Pancreas (tissue), 10 donors: Measurements from ENCODE around the gene CD74. TPM values are rescaled to one million over a fixed set of nuclear protein-coding genes. Genes with fewer than 3 reads are reported as not detected.

Source experiments
- ATAC-seq, 4 donors: fragments of 200-7000 bp; cut with Tn5 transposase; one replicate each; pipeline versions ENCODE4 v1.8.0 to v1.9.1; 2020; ENCODE audit warnings: mild to moderate bottlenecking in 4 of 4, moderate library complexity in 4 of 4
- DNase-seq, 6 donors: peaks; one replicate each; pipeline ENCODE4 v3.0.0-alpha.2; 2020
- FAIRE-seq: peaks from 2 replicates; lab custom pipeline; 2012; peaks lifted over from hg19 to GRCh38; lab: Jason Lieb, UNC
- H3K27ac ChIP-seq, 4 donors: fragments of 200-600 bp; sonication (generic); 1 replicate in 3 of 4; 2 replicates in 1 of 4; pipeline versions ENCODE4 v1.5.0 to v1.8.0; 2020
- H3K27me3 ChIP-seq, 4 donors: fragments of 200-600 bp; one replicate each; pipeline ENCODE4 v1.8.0; 2021
- H3K36me3 ChIP-seq, 3 donors: fragments of 200-600 bp; sonication (generic) in 1 of 3; one replicate each; pipeline versions ENCODE4 v1.5.0 to v1.8.0; 2020 to 2021
- H3K4me1 ChIP-seq, 3 donors: fragments of 200-600 bp; one replicate each; pipeline ENCODE4 v1.8.0; 2021
- H3K4me3 ChIP-seq, 4 donors: fragments of 200-600 bp; sonication (generic) in 2 of 4; one replicate each; pipeline versions ENCODE4 v1.5.0 to v1.8.0; 2020 to 2021
- H3K9me3 ChIP-seq, 4 donors: fragments of 200-600 bp; one replicate each; pipeline ENCODE4 v1.8.0; 2021
- CTCF ChIP-seq, 4 donors: fragments of 200-600 bp; sonication (generic) in 3 of 4; IDR thresholded peaks; one replicate each; pipeline versions ENCODE4 v1.5.0 to v1.8.0; 2021; ENCODE audit warnings: antibody characterized with exemption in 4 of 4
- WGBS, 2 donors: extraction: QIAGEN DNeasy Blood & Tissue Kit; methylation state at CpG; one replicate each; pipeline ENCODE4 v1.1.7; 2013; 5-methylcytosine and 5-hydroxymethylcytosine counted together
- intact Hi-C, 3 donors: fragments of 100-400 bp; cut with DNase I; formaldehyde crosslinking; loops; one replicate each; pipeline versions ENCODE4 v1.11.1 to v1.14.2; 2022
- polyA plus RNA-seq, 2 donors: library from polyadenylated mRNA; stranded (reverse); fragments of 200-250 nt; gene quantifications; one replicate each; pipeline ENCODE4 v1.2.3, GENCODE V29; 2013
- total RNA-seq, 6 donors: library from RNA; stranded (reverse); fragmentation: NEBNext Ultra II Directional in 4 of 6; extraction: Animal tissue kit (Norgen Biotek cat#: 25700) in 4 of 6; gene quantifications; one replicate each; pipeline versions ENCODE4 v1.2.1 to v1.2.4, GENCODE V29; 2021 to 2023
- donor health status: healthy with polysubstance abuse.
- donor health status: DM: no; HTN: no; CAD: no; lungs with moderate emphysema.
- donor health status: DM: no; HTN: no; CAD: no.
- donor health status: control.
- donor health status: control.
- donor health status: Bipolar disorder and iron deficiency.
- donor health status: DM: yes; HTN: yes; CAD: no.
- donor health status: DM: no; HTN: no; CAD: no.
- donor health status: DM: no; HTN: no; CAD: no.
- donor health status: DM: yes; HTN: yes; CAD: no.

The CD74 gene
- total and polyA plus RNA-seq, 8 donors, result 67.2 to 1,206 (median 139) TPM

- ATAC-seq, result peak in 1 of 4 donors; percentile 59
- intact Hi-C loops, result no loop called here
- Histone ChIP-seq H3K4me1 (no peaks in the 10 kb centered on the region), H3K4me3 (no peak overlapping the region), H3K9me3 (no peaks in the 10 kb centered on the region), H3K36me3 (peaks cover 0 to 97% (median 27%) of the 10 kb centered on the region in 3 donors), H3K27me3 (no peaks in the 10 kb centered on the region), H3K27ac (no peak overlapping the region)
- 82 to 86% methylated on average over 5 of the region's 5 CpGs for WGBS, 2 donors
- TF ChIP-seq CTCF (IDR thresholded peaks at IDR 0.05), result no peak
- no peak for DNase-seq
- FAIRE-seq, result no peak
Measured at GRCh38 chr5:150377964-150378694, 34.6 kb downstream of the CD74 start.

GRCh38 chr5:150376799-150377771, 35.6 kb downstream of the CD74 start:
- intact Hi-C loops, result no loop called here
- H3K4me3 ChIP-seq, result no peak overlapping the region
- ATAC-seq (peak in 1 of 4 donors; percentile 24), FAIRE-seq (no peak), DNase-seq (no peak)
- no peak overlapping the region for H3K27ac ChIP-seq
- H3K9me3 ChIP-seq, result no peaks in the 10 kb centered on the region
- H3K27me3 ChIP-seq, result no peaks in the 10 kb centered on the region
- TF ChIP-seq CTCF (IDR thresholded peaks at IDR 0.05), result no peak
- 75 to 89% methylated on average over 10 of the region's 10 CpGs for WGBS, 2 donors
- H3K4me1 ChIP-seq, result no peaks in the 10 kb centered on the region
- peaks cover 0 to 98% (median 27%) of the 10 kb centered on the region in 3 donors for H3K36me3 ChIP-seq

DNA sequence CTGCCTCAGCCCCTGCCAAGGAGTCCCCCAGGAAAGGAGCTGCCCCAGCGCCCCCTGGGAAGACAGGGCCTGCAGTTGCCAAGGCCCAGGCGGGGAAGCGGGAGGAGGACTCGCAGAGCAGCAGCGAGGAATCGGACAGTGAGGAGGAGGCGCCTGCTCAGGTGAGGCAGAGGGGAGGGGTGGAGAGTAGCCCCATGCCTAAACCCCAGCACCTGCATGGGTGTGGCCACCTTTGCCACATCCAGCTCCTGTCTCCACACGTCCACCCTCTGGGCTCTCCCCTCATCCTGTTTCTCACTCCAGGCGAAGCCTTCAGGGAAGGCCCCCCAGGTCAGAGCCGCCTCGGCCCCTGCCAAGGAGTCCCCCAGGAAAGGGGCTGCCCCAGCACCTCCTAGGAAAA, 38.1 kb downstream of the CD74 start:
- DNase-seq (no peak), FAIRE-seq (no peak)
- H3K36me3 ChIP-seq, result peaks cover 0 to 94% (median 26%) of the 10 kb centered on the region in 3 donors

GRCh38 chr5:150372639-150373038, 40.1 kb downstream of the CD74 start:
- Histone ChIP-seq H3K4me3 (no peak overlapping the region), H3K9me3 (no peaks in the 10 kb centered on the region), H3K4me1 (no peaks in the 10 kb centered on the region), H3K36me3 (peaks cover 0 to 92% (median 23%) of the 10 kb centered on the region in 3 donors), H3K27me3 (no peaks in the 10 kb centered on the region), H3K27ac (no peak overlapping the region)
- no peak for TF ChIP-seq CTCF (IDR thresholded peaks at IDR 0.05)
- FAIRE-seq (no peak), ATAC-seq (no peak), DNase-seq (no peak)
- intact Hi-C loops, result no loop called here
- 89 to 91% methylated on average over 6 of the region's 6 CpGs for WGBS, 2 donors

More for the DNA sequence above, 38.1 kb downstream of the CD74 start:
- intact Hi-C loops, result no loop called here
- no peaks in the 10 kb centered on the region for H3K9me3 ChIP-seq
- TF ChIP-seq CTCF (IDR thresholded peaks at IDR 0.05), result no peak
- H3K27ac ChIP-seq, result no peak overlapping the region
- H3K27me3 ChIP-seq, result no peaks in the 10 kb centered on the region
- H3K4me3 ChIP-seq, result no peak overlapping the region
- WGBS, 2 donors, result 93 to 97% methylated on average over 9 to 11 of the region's 11 CpGs
- H3K4me1 ChIP-seq, result no peaks in the 10 kb centered on the region
- ATAC-seq, result no peak
